A673 (cell line): ENCODE measurements around the gene RASAL2.

Source experiments
- CTCF ChIP-seq: fragments of 300-800, 200-600 bp; sonication (generic); conservative IDR thresholded peaks from 2 replicates; pipeline ENCODE4 v1.5.1; 2017; ENCODE audit warnings: low read depth, mild to moderate bottlenecking, antibody characterized with exemption, low read length, moderate library complexity, mixed read lengths
- EZH2 ChIP-seq: fragments of 200-600 bp; sonication (generic); IDR thresholded peaks from 2 replicates; pipeline ENCODE4 v1.6.1; 2017; ENCODE audit warnings: borderline replicate concordance, low read depth, mild to moderate bottlenecking, mixed read lengths, antibody characterized with exemption, low read length; ENCODE audit not compliant: poor library complexity, severe bottlenecking

- TF ChIP-seq CTCF (no peak), EZH2 (no peak)
Observed at GRCh38 chr1:178472531-178472930, 378.6 kb downstream of the RASAL2 start.
